A549 (cell line): ENCODE results near the gene GPSM1. TPM values are rescaled to one million over a fixed set of nuclear protein-coding genes. Genes with fewer than 3 reads are reported as not detected.

Experiments used
- ATAC-seq, 2 experiments: fragments of 200-7000 bp in 1 of 2; fragments of >200 bp in 1 of 2; cut with Nextera tagmentation in 1 of 2; cut with Tn5 transposase in 1 of 2; 3 replicates each; pipeline versions ENCODE4 v1.8.0 to v1.9.1; 2018 to 2020; ENCODE audit warnings: mild to moderate bottlenecking in 1 of 2, moderate library complexity in 1 of 2
- CTCF ChIA-PET: fragments of 300-600 bp; sonication (Branson Sonifier 250); formaldehyde crosslinking; extraction: SDS; loops from one replicate; lab custom pipeline; 2021; ENCODE audit warnings: antibody characterized with exemption, inconsistent platforms; lab: Yijun Ruan, JAX
- POLR2A ChIA-PET: fragments of 350-600 bp; formaldehyde crosslinking; extraction: SDS; loops from one replicate; lab custom pipeline; 2021; ENCODE audit warnings: antibody characterized with exemption, inconsistent platforms; lab: Yijun Ruan, JAX
- DNase-seq, 2 experiments: peaks; one replicate each; pipeline versions ENCODE4 v3.0.0 to v3.0.0-alpha.2; 2011 to 2016; ENCODE audit warnings: low read depth in 1 of 2, low spot score in 1 of 2
- FAIRE-seq: peaks from 2 replicates; lab custom pipeline; 2011; peaks lifted over from hg19 to GRCh38; lab: Jason Lieb, UNC
- H3K27ac ChIP-seq, 2 experiments: fragments of >200 bp; sonication (Bioruptor Twin); formaldehyde crosslinking; 3 replicates each; pipeline ENCODE4 v1.5.1; 2016 to 2017
- H3K4me1 ChIP-seq: fragments of >200 bp; sonication (Bioruptor Twin); formaldehyde crosslinking; 3 replicates; pipeline ENCODE4 v1.6.1; 2016
- H3K4me2 ChIP-seq: fragments of >200 bp; sonication (Bioruptor Twin); formaldehyde crosslinking; 3 replicates; pipeline ENCODE4 v1.6.1; 2016
- H3K4me3 ChIP-seq: fragments of >200 bp; sonication (Bioruptor Twin); formaldehyde crosslinking; 3 replicates; pipeline ENCODE4 v1.5.1; 2016
- H3K9me3 ChIP-seq: fragments of >200 bp; sonication (Bioruptor Twin); formaldehyde crosslinking; 3 replicates; pipeline ENCODE4 v1.6.1; 2016
- CEBPB ChIP-seq, 2 experiments: fragments of >200 bp in 1 of 2; sonication (Bioruptor Twin) in 1 of 2; formaldehyde crosslinking in 1 of 2; IDR thresholded peaks; 2 replicates each; pipeline ENCODE4 v1.6.1; 2012 to 2016
- CHD4 ChIP-seq: fragments of 200-600 bp; sonication (generic); IDR thresholded peaks from 2 replicates; pipeline ENCODE4 v1.6.1; 2016; ENCODE audit warnings: antibody characterized with exemption, mild to moderate bottlenecking, borderline replicate concordance
- EHMT2 ChIP-seq: fragments of 200-600 bp; sonication (generic); IDR thresholded peaks from 2 replicates; pipeline ENCODE4 v1.6.1; 2016; ENCODE audit warnings: antibody characterized with exemption, low read depth, mild to moderate bottlenecking, moderate library complexity
- EP300 ChIP-seq, 2 experiments: fragments of >200 bp; sonication (Bioruptor Twin); formaldehyde crosslinking; IDR thresholded peaks; 2 replicates in 1 of 2; 3 replicates in 1 of 2; pipeline ENCODE4 v1.6.1; 2016 to 2017
- FOSB ChIP-seq: fragments of 250-450 bp; sonication (Bioruptor Pico); IDR thresholded peaks from 2 replicates; pipeline ENCODE4 v1.5.0; 2020; ENCODE audit warnings: mild to moderate bottlenecking, moderate library complexity
- FOSL2 ChIP-seq, 2 experiments: fragments of 450-650 bp in 1 of 2; fragments of >200 bp in 1 of 2; sonication (Bioruptor Twin) in 1 of 2; formaldehyde crosslinking; IDR thresholded peaks; 2 replicates each; pipeline versions ENCODE4 v1.5.0 to v1.6.1; 2016 to 2020; ENCODE audit warnings: mild to moderate bottlenecking in 1 of 2, moderate library complexity in 1 of 2
- FOXS1 ChIP-seq: fragments of 250-450 bp; sonication (Bioruptor Pico); IDR thresholded peaks from 2 replicates; pipeline ENCODE4 v1.5.0; 2020; ENCODE audit warnings: mild to moderate bottlenecking, moderate library complexity
- HDAC2 ChIP-seq: fragments of 200-600 bp; sonication (generic); IDR thresholded peaks from 2 replicates; pipeline ENCODE4 v1.6.1; 2016
- HEYL ChIP-seq: fragments of 250-450 bp; sonication (Bioruptor Pico); IDR thresholded peaks from 2 replicates; pipeline ENCODE4 v1.8.0; 2021; ENCODE audit warnings: mild to moderate bottlenecking, moderate library complexity
- JUNB ChIP-seq: fragments of >200 bp; sonication (Bioruptor Twin); formaldehyde crosslinking; IDR thresholded peaks from 2 replicates; pipeline ENCODE4 v1.6.1; 2016
- KDM1A ChIP-seq: fragments of 200-600 bp; sonication (generic); IDR thresholded peaks from 2 replicates; pipeline ENCODE4 v1.6.1; 2016; ENCODE audit warnings: low read depth, mild to moderate bottlenecking
- KDM5A ChIP-seq: fragments of 200-600 bp; sonication (generic); IDR thresholded peaks from 2 replicates; pipeline ENCODE4 v1.6.1; 2016; ENCODE audit warnings: antibody characterized with exemption, mild to moderate bottlenecking
- MAFK ChIP-seq: fragments of 450-650 bp; IDR thresholded peaks from 2 replicates; pipeline ENCODE4 v1.6.1; 2014; ENCODE audit not compliant: partially characterized antibody
- MAZ ChIP-seq: fragments of 150-350 bp; IDR thresholded peaks from 2 replicates; pipeline ENCODE4 v1.6.1; 2014; ENCODE audit warnings: antibody characterized with exemption, low read depth, low read length, borderline replicate concordance
- MYC ChIP-seq: IDR thresholded peaks from 2 replicates; pipeline ENCODE4 v1.6.1; 2012; ENCODE audit warnings: mild to moderate bottlenecking, inconsistent platforms, low read length, improper control_type of control experiment, borderline replicate concordance
- NR3C1 ChIP-seq: fragments of >200 bp; sonication (Bioruptor Twin); formaldehyde crosslinking; IDR thresholded peaks from 3 replicates; pipeline ENCODE4 v1.6.1; 2017
- PHF8 ChIP-seq: fragments of 200-600 bp; sonication (generic); IDR thresholded peaks from 2 replicates; pipeline ENCODE4 v1.6.1; 2016; ENCODE audit warnings: low read depth, mild to moderate bottlenecking, antibody characterized with exemption, moderate library complexity, borderline replicate concordance
- RAD21 ChIP-seq, 2 experiments: fragments of >200 bp in 1 of 2; sonication (Bioruptor Twin) in 1 of 2; formaldehyde crosslinking in 1 of 2; IDR thresholded peaks in 1 of 2; conservative IDR thresholded peaks in 1 of 2; 2 replicates in 1 of 2; 3 replicates in 1 of 2; pipeline ENCODE4 v1.6.1; 2012 to 2018; ENCODE audit warnings: inconsistent platforms in 1 of 2
- SMC3 ChIP-seq: fragments of >200 bp; sonication (Bioruptor Twin); formaldehyde crosslinking; IDR thresholded peaks from 3 replicates; pipeline ENCODE4 v1.6.1; 2018; ENCODE audit warnings: inconsistent platforms
- TP53 ChIP-seq: fragments of 250-450 bp; sonication (Bioruptor Pico); IDR thresholded peaks from 2 replicates; pipeline ENCODE4 v1.5.0; 2021; ENCODE audit warnings: mild to moderate bottlenecking, moderate library complexity
- ZSCAN20 ChIP-seq: fragments of 250-450 bp; sonication (Bioruptor Pico); IDR thresholded peaks from 2 replicates; pipeline ENCODE4 v1.8.0; 2022; ENCODE audit warnings: mild to moderate bottlenecking, moderate library complexity
- WGBS: methylation state at CpG from one replicate; pipeline ENCODE4 v1.1.6; 2017; ENCODE audit errors: missing lambda C conversion rate; 5-methylcytosine and 5-hydroxymethylcytosine counted together
- polyA plus RNA-seq, 4 experiments: library from polyadenylated mRNA; depleted of rRNA in 3 of 4; stranded (reverse); fragments of >200 nt; fragmentation: RNase III in 1 of 4; extraction: RNeasy Plus Mini Kit Qiagen cat#74134 plus additional on column Dnase treatment in 1 of 4; gene quantifications; 2 replicates in 3 of 4; 3 replicates in 1 of 4; pipeline ENCODE4 v1.2.3, GENCODE V29; 2011 to 2017
- TF ChIP-seq, protein P1 (sequence below): fragments of >200 bp; sonication (Bioruptor Twin); formaldehyde crosslinking; IDR thresholded peaks from 3 replicates; pipeline ENCODE4 v1.6.1; 2016
- TF ChIP-seq, protein P2 (sequence below): IDR thresholded peaks from 2 replicates; pipeline ENCODE4 v1.6.1; 2012
- TF ChIP-seq, protein P3 (sequence below): fragments of 200-600 bp; sonication (generic); IDR thresholded peaks from 2 replicates; pipeline ENCODE4 v1.6.1; 2016; ENCODE audit warnings: antibody characterized with exemption, mild to moderate bottlenecking, moderate library complexity
- TF ChIP-seq, protein P4 (sequence below): fragments of >200 bp; sonication (Bioruptor Twin); formaldehyde crosslinking; IDR thresholded peaks from 3 replicates; pipeline ENCODE4 v1.5.1; 2016

Gene GPSM1
- polyA plus RNA-seq, 2 of the 4 experiments (the other 2 are of a cell fraction) = 2.1 to 8.8 TPM

DNA sequence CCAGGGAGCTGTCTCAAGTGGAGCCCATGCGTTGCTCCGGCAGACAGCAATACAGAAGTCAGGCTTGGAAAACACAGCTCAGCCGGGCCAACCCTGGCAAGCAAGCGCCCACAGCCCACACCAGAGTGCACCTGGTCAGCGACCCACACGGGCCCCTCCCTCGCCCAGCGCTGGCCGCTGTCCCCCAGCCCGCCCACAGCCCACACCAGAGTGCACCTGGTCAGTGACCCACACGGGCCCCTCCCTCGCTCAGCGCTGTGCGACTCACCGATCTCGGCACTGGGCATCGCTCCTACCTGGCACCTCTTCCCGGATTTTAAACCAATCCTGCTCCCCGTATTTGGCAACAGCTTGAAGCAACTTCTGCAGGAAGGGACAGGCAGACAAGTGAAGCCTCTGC is 59.9 kb downstream of the GPSM1 start:
- WGBS = 99% methylated on average over 12 of the region's 19 CpGs
- Histone ChIP-seq H3K9me3 (no peaks in the 10 kb centered on the region), H3K4me1 (no peaks in the 10 kb centered on the region), H3K4me2 (no peak overlapping the region), H3K27ac (no peak overlapping the region), H3K4me3 (no peak overlapping the region)
- ATAC-seq (no peak), DNase-seq (no peak), FAIRE-seq (no peak)
- ChIA-PET POLR2A (no interaction called here), CTCF (interaction anchor here (0.9 to 10.0 kb wide), 5 partner anchors 11 to 41 kb away, joined by 3 to 100 read pairs (median 4); partner anchors contain the start of genes DNLZ and SNAPC4)
- TF ChIP-seq TP53 (CRISPR knock-in tag) (no peak), NR3C1 (no peak)
- TF ChIP-seq, protein P1, sequence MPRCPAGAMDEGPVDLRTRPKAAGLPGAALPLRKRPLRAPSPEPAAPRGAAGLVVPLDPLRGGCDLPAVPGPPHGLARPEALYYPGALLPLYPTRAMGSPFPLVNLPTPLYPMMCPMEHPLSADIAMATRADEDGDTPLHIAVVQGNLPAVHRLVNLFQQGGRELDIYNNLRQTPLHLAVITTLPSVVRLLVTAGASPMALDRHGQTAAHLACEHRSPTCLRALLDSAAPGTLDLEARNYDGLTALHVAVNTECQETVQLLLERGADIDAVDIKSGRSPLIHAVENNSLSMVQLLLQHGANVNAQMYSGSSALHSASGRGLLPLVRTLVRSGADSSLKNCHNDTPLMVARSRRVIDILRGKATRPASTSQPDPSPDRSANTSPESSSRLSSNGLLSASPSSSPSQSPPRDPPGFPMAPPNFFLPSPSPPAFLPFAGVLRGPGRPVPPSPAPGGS = no peak

DNA sequence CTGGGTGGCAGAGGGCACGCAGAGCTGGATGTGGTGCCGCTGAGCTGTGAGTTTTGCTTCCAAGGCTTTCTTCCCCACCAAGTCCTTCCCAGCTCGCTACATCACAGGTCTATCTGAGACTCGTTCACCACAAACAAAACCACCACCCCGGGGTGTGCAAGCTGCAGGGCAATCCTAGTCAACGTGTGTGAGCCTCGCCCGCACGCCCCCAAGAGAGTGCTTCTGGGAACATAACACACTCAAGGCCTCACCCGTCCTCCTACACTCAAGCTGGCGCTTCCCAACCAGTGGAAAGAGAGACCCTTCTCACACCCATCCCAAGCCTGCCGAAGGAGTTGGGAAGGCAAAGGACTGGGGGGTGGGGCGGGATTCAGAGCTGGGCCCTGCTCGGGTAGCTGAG is 62.1 kb downstream of the GPSM1 start:
- TF ChIP-seq JUNB (no peak), CHD4 (no peak), ZSCAN20 (no peak), MAFK (no peak), MAZ (no peak), FOSB (CRISPR knock-in tag) (no peak), SMC3 (no peak), FOSL2 (IDR thresholded peaks at IDR 0.05) (no peak), FOSL2 (CRISPR knock-in tag; IDR thresholded peaks at IDR 0.05) (no peak), KDM5A (no peak), PHF8 (no peak), HDAC2 (no peak), MYC (no peak), CEBPB (IDR thresholded peaks at IDR 0.05) (no peak)
- TF ChIP-seq, protein P2, sequence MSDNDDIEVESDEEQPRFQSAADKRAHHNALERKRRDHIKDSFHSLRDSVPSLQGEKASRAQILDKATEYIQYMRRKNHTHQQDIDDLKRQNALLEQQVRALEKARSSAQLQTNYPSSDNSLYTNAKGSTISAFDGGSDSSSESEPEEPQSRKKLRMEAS = no peak
- DNase-seq = no peak
- H3K4me3 ChIP-seq = no peak overlapping the region
- CTCF ChIA-PET = interaction anchor here (0.7 to 10.0 kb wide), 9 partner anchors 8 to 236 kb away, joined by 3 to 100 read pairs (median 4); partner anchors contain the start of genes DNLZ and SNAPC4
- WGBS = 93% methylated on average over 14 of the region's 14 CpGs
- POLR2A ChIA-PET = interaction anchor here (1.2 kb wide), 1 partner anchor 27 kb away, joined by 5 read pairs; no protein-coding TSS in a partner anchor
- no peak for FAIRE-seq
- ATAC-seq = no peak
- H3K27ac ChIP-seq = no peak overlapping the region
- no peak overlapping the region for H3K4me2 ChIP-seq
- no peaks in the 10 kb centered on the region for H3K4me1 ChIP-seq
- no peaks in the 10 kb centered on the region for H3K9me3 ChIP-seq

DNA sequence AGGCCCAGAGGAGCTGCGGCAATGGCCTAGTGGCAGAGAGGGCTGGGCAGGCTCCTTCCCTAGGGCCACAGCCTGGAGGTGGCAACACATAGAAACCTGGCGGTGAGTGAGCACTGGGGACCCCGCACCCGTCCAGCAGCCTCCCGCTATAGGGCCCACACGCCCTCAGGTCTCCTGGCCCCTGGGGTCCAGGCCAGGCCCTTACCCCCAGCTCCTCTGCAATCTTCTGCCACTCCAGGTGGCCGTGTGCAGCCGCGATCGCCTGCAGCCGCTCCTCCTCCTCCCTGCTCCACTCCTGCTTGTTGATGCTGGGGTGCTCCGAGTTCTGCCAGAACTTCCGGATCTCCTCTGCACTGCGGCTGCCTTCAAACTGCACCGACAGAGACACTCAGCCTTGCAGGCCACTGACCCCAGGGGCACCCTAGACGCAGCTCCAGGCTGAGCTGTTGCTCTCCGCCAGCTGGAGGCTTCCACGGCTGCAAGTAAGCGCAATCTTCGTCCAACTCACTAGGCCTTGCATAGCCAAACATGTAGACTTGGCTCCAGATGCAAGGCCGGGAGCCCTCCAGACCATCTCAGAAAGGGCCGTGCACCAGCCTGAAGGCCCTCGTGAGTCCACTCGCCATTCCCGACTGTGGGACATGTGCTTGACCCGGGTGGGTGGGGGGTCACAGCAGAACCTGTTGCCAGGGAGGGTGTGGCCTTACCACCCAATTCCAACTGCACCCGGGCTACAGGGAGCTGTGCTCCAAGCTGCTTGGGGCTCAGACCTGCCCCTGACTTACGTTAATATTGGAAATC is 64.6 kb downstream of the GPSM1 start:
- 94% methylated on average over 27 of the region's 28 CpGs for WGBS
- FAIRE-seq (no peak), DNase-seq (no peak), ATAC-seq (peak in 1 of 2 experiments; percentile 25; a peak in 2 of 6 replicates)
- POLR2A ChIA-PET = interaction anchor here (0.8 to 1.5 kb wide), 2 partner anchors 9 to 29 kb away, joined by 3 to 5 read pairs; no protein-coding TSS in a partner anchor
- Histone ChIP-seq H3K4me2 (no peak overlapping the region), H3K4me1 (no peaks in the 10 kb centered on the region), H3K27ac (no peak overlapping the region), H3K9me3 (no peaks in the 10 kb centered on the region), H3K4me3 (no peak overlapping the region)
- CTCF ChIA-PET = interaction anchor here (0.7 to 4.5 kb wide), 13 partner anchors 9 to 253 kb away, joined by 3 to 29 read pairs (median 4); partner anchors contain the start of genes DNLZ and SNAPC4
- TF ChIP-seq SMC3 = no peak
- TF ChIP-seq EHMT2 = no peak
- TF ChIP-seq FOXS1 = no peak
- no peak for TF ChIP-seq KDM1A
- TF ChIP-seq, protein P3, sequence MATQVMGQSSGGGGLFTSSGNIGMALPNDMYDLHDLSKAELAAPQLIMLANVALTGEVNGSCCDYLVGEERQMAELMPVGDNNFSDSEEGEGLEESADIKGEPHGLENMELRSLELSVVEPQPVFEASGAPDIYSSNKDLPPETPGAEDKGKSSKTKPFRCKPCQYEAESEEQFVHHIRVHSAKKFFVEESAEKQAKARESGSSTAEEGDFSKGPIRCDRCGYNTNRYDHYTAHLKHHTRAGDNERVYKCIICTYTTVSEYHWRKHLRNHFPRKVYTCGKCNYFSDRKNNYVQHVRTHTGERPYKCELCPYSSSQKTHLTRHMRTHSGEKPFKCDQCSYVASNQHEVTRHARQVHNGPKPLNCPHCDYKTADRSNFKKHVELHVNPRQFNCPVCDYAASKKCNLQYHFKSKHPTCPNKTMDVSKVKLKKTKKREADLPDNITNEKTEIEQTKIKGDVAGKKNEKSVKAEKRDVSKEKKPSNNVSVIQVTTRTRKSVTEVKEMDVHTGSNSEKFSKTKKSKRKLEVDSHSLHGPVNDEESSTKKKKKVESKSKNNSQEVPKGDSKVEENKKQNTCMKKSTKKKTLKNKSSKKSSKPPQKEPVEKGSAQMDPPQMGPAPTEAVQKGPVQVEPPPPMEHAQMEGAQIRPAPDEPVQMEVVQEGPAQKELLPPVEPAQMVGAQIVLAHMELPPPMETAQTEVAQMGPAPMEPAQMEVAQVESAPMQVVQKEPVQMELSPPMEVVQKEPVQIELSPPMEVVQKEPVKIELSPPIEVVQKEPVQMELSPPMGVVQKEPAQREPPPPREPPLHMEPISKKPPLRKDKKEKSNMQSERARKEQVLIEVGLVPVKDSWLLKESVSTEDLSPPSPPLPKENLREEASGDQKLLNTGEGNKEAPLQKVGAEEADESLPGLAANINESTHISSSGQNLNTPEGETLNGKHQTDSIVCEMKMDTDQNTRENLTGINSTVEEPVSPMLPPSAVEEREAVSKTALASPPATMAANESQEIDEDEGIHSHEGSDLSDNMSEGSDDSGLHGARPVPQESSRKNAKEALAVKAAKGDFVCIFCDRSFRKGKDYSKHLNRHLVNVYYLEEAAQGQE = no peak
- TF ChIP-seq MYC = no peak
- TF ChIP-seq EP300 (IDR thresholded peaks at IDR 0.05) = no peak
- no peak for TF ChIP-seq JUNB
- no peak for TF ChIP-seq RAD21 (conservative IDR thresholded peaks at IDR 0.05 in 1 of 2, IDR thresholded peaks at IDR 0.05 in 1 of 2)
- no peak for TF ChIP-seq HEYL (CRISPR knock-in tag)
- TF ChIP-seq, protein P4, sequence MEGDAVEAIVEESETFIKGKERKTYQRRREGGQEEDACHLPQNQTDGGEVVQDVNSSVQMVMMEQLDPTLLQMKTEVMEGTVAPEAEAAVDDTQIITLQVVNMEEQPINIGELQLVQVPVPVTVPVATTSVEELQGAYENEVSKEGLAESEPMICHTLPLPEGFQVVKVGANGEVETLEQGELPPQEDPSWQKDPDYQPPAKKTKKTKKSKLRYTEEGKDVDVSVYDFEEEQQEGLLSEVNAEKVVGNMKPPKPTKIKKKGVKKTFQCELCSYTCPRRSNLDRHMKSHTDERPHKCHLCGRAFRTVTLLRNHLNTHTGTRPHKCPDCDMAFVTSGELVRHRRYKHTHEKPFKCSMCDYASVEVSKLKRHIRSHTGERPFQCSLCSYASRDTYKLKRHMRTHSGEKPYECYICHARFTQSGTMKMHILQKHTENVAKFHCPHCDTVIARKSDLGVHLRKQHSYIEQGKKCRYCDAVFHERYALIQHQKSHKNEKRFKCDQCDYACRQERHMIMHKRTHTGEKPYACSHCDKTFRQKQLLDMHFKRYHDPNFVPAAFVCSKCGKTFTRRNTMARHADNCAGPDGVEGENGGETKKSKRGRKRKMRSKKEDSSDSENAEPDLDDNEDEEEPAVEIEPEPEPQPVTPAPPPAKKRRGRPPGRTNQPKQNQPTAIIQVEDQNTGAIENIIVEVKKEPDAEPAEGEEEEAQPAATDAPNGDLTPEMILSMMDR = no peak
